ENCODE results near the gene EDEM1. TPM values are rescaled to one million over a fixed set of nuclear protein-coding genes. Genes with fewer than 3 reads are reported as not detected.

The EDEM1 gene
- total and polyA plus RNA-seq, 4 donors: 12.8 to 132 (median 54.3) TPM

- TF ChIP-seq, protein P1, sequence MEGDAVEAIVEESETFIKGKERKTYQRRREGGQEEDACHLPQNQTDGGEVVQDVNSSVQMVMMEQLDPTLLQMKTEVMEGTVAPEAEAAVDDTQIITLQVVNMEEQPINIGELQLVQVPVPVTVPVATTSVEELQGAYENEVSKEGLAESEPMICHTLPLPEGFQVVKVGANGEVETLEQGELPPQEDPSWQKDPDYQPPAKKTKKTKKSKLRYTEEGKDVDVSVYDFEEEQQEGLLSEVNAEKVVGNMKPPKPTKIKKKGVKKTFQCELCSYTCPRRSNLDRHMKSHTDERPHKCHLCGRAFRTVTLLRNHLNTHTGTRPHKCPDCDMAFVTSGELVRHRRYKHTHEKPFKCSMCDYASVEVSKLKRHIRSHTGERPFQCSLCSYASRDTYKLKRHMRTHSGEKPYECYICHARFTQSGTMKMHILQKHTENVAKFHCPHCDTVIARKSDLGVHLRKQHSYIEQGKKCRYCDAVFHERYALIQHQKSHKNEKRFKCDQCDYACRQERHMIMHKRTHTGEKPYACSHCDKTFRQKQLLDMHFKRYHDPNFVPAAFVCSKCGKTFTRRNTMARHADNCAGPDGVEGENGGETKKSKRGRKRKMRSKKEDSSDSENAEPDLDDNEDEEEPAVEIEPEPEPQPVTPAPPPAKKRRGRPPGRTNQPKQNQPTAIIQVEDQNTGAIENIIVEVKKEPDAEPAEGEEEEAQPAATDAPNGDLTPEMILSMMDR (IDR thresholded peaks at IDR 0.05; ENCODE audit: control extremely low read depth, extremely low read depth): no peak
- 65 to 74% methylated on average over 3 of the region's 3 CpGs for WGBS, 2 donors
- DNase-seq (no peak), ATAC-seq (ENCODE audit: insufficient read depth, low FRiP score) (no peak)
- Histone ChIP-seq H3K36me3 (ENCODE audit: control insufficient read depth in 4 of 4, insufficient read depth in 4 of 4, low read length in 4 of 4) (no peaks in the 10 kb centered on the region), H3K9me3 (ENCODE audit: control insufficient read depth in 4 of 4, insufficient read depth in 3 of 4, low read length in 3 of 4) (no peaks in the 10 kb centered on the region), H3K4me1 (ENCODE audit: control insufficient read depth in 5 of 5, insufficient read depth in 5 of 5, low read length in 5 of 5) (peaks cover 5 to 23% (median 13%) of the 10 kb centered on the region in 5 donors), H3K4me3 (no peak overlapping the region), H3K27me3 (ENCODE audit: control insufficient read depth in 3 of 3, insufficient read depth in 3 of 3, low read length in 2 of 3) (no peaks in the 10 kb centered on the region), H3K9ac (ENCODE audit: insufficient read depth in 1 of 2, low read length in 2 of 2) (no peak overlapping the region), H3K27ac (ENCODE audit: low read depth in 1 of 2, low read length in 1 of 2) (no peak overlapping the region)
These were observed 27.2 kb upstream of the EDEM1 start for GRCh38 chr3:5160321-5160720.

DNA sequence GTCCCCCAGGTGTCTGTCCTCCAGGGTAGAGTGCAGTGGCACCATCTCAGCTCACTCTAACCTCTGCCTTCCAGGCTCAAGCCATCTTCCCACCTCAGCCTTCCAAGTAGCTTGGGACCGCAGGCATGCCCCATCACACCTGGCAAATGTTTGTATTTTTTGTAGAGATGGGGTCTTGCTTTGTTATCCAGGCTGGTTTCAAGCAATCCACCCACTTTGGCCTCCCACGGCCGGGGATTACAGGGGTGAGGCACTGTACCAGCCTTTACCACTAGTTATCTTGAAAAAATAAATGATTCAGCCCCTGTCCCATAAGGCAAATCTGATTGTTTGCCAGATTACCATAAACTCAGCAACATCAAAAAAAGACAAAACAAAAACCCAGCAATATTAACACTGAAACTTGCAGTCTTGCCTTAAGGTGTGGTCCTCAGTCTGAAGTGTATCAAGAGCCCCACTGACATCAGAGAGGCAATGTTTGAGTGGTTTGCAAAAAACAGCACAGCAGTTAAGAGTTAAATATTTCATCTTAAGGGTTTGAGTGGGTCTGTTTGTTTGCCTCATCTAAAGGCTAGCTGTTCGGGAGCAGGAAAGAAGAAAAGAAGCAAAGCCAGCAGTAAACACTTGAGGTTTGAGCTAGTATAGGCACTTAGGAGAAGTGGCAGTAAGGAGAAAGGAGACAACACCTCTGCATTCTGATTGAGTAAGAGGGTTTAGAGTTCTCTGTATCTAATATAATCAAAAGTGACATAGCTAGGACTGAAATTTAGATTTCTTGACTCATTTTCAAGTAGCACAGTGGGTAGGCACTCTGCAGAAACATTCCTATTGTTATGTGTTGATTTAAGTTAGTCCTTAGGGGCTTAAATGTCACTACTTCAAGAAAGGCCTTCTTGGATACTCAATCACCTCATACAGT, 26.3 kb upstream of the EDEM1 start:
- peak in 2 of 3 donors; percentile 19 to 43 for DNase-seq
- no peaks in the 10 kb centered on the region for H3K27me3 ChIP-seq (ENCODE audit: control insufficient read depth in 3 of 3, insufficient read depth in 3 of 3, low read length in 2 of 3)
- peak overlapping the region in 1 of 2 donors; percentile 67 for H3K27ac ChIP-seq (ENCODE audit: low read depth in 1 of 2, low read length in 1 of 2)
- no peak overlapping the region for H3K9ac ChIP-seq (ENCODE audit: insufficient read depth in 1 of 2, low read length in 2 of 2)
- H3K9me3 ChIP-seq (ENCODE audit: control insufficient read depth in 4 of 4, insufficient read depth in 3 of 4, low read length in 3 of 4): no peaks in the 10 kb centered on the region
- H3K36me3 ChIP-seq (ENCODE audit: control insufficient read depth in 4 of 4, insufficient read depth in 4 of 4, low read length in 4 of 4): no peaks in the 10 kb centered on the region
- TF ChIP-seq, protein P1 (IDR thresholded peaks at IDR 0.05; ENCODE audit: control extremely low read depth, extremely low read depth): no peak
- H3K4me1 ChIP-seq (ENCODE audit: control insufficient read depth in 5 of 5, insufficient read depth in 5 of 5, low read length in 5 of 5): peaks cover 5 to 23% (median 15%) of the 10 kb centered on the region in 5 donors
- WGBS, 2 donors: 48 to 72% methylated on average over 4 of the region's 4 CpGs
- peak; percentile 73 for ATAC-seq (ENCODE audit: insufficient read depth, low FRiP score)
- H3K4me3 ChIP-seq: peak overlapping the region; percentile 9

DNA sequence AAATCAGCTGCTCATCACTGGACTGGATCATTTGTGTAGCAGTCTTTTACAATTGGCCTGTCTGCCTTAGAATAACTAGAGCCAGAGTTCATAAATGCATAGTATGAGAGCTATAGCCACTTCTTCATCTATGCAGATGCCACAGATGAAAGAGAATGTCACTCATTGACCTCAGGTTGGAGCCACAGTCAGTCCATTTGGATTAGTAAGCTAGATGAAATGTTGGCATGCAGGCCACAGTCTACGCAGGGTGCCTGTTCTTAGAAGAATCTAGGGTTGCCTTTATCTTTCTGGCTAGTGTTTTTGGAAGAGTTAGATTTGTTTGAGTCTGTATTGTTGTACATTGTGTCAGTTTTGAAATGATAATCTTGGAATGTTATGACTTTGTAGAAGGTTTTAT, 25.4 kb upstream of the EDEM1 start:
- H3K4me1 ChIP-seq (ENCODE audit: control insufficient read depth in 5 of 5, insufficient read depth in 5 of 5, low read length in 5 of 5): peaks cover 5 to 22% (median 12%) of the 10 kb centered on the region in 5 donors
- WGBS, 2 donors: 71 to 78% methylated on average over 1 of the region's 1 CpG
- peak; percentile 37 for ATAC-seq (ENCODE audit: insufficient read depth, low FRiP score)

More for the DNA sequence above, 25.4 kb upstream of the EDEM1 start:
- no peak for DNase-seq
- Histone ChIP-seq H3K27me3 (ENCODE audit: control insufficient read depth in 3 of 3, insufficient read depth in 3 of 3, low read length in 2 of 3) (no peaks in the 10 kb centered on the region), H3K9ac (ENCODE audit: insufficient read depth in 1 of 2, low read length in 2 of 2) (no peak overlapping the region), H3K27ac (ENCODE audit: low read depth in 1 of 2, low read length in 1 of 2) (peak overlapping the region in 1 of 2 donors; percentile 32), H3K4me3 (no peak overlapping the region), H3K36me3 (ENCODE audit: control insufficient read depth in 4 of 4, insufficient read depth in 4 of 4, low read length in 4 of 4) (no peaks in the 10 kb centered on the region), H3K9me3 (ENCODE audit: control insufficient read depth in 4 of 4, insufficient read depth in 3 of 4, low read length in 3 of 4) (no peaks in the 10 kb centered on the region)
- TF ChIP-seq, protein P1 (IDR thresholded peaks at IDR 0.05; ENCODE audit: control extremely low read depth, extremely low read depth): no peak
